TTC549 (cell line): ENCODE measurements around the gene FBXO9.

Source experiments
- FAIRE-seq: peaks from 2 replicates; lab custom pipeline; 2012; peaks lifted over from hg19 to GRCh38; lab: Jason Lieb, UNC

The FBXO9 gene

DNA sequence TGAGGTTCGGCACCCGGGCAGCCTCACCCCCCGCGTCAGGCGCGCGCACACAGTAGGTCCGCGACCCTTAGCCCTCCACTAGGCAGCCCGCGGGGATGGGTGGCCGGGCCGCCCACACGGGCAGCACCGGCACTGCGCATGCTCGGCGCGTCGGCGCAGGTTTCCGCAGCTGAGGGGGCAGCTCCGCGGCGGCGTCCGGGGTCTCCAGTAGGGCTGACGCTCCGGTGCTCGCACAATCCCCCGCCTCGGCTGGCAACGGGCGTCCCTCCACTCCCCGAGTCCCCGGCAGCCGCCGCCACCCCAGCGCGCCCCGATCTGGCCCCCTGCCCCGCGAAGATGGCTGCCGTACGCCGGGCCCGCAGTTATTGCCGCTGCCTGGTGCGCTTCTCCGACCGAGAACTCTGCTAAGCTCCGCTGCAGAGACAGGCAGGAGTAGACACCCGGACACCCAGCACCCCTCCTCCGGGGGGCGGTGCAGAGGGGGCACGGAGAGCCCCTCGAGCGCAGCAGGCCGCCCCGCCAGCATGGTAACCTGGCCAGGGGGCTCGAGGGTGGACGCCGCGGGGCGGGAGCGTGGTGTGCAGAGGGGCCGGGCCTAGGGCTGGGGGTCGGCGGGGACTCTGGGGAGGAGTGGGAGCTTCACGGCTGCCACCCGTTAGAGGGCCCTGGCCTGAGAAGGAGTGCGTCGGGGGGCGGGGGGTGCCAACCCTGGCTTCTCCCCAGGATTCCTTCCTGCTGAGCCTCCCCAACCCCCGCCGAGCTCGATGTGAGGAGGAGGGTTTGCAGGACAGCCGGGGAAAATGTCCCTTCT, at the start of gene FBXO9:
TSS of gene FBXO9 (plus strand) at position 139 of the 811 bp plus-strand sequence. CDS start at position 525, 386 bp downstream.
- no peak for FAIRE-seq

DNA sequence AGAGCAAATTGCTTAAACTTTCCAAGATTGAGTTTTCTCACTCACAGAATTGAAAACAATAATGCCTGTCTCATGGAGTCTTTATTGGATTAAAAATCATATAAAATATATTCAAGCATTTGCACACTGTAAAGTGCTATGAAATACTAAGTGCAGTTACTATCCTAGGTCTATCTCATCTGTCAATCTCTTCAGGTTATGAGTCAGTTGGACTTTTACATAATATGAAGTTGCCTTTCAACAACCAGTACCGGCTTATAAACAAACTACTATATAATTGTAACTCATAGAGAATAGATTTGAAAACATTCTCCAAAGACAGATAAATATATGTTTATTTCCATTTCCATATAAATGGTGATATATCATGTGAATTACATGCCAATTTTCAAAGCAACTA, 49.7 kb upstream of the FBXO9 start:
- FAIRE-seq, result no peak

DNA sequence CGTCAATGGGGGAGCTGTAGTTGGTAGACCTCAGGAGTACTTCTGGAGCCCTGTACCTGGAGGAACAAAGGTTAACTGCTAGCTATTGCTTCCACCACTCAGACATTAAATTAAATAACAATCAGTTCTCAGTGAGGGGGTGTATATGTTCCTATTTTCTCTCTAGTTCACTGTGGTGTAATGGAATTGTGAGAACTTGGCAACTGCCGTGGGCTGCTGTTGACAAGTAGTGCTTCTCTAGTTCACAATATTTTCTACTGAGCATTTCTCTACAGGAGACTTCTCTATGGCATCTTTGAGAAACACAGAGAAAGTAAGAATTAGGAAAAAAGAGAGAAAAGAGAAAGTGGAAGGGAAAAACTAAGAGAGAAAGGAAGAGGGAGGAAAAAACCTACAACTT, 46.8 kb upstream of the FBXO9 start:
- FAIRE-seq, result no peak

DNA sequence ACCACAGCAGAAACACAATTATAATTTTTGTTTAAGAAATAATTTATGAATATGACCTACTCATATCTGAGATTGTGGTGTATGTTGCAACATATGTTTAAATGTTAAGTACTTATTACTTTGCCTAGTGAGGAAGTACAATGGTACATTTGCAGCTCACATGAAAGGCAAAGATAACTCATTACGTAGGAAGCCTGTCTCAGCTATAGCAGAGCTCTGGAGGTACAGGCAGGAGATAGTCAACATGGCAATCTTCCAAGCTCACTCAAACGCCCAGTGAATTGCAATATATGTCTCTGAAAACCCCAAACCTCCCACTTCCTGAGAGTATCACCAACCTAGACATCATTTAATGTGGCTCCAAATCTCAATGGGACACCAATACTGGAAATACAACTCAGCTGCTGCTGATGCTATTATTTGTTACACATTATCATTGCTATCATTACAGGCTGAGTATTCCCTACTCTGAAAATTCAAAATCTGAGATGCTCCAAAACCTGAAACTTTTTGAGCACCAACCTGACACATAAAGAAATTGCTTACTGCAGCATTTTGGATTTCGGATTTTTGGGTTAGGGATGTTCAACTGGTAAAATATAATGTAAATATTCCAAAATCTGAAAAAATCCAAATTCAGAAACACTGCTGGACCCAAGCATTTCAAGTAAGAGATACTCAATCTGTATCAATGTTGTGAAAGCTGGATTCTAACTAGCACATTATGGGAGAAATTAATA, 45.0 kb upstream of the FBXO9 start:
- no peak for FAIRE-seq

DNA sequence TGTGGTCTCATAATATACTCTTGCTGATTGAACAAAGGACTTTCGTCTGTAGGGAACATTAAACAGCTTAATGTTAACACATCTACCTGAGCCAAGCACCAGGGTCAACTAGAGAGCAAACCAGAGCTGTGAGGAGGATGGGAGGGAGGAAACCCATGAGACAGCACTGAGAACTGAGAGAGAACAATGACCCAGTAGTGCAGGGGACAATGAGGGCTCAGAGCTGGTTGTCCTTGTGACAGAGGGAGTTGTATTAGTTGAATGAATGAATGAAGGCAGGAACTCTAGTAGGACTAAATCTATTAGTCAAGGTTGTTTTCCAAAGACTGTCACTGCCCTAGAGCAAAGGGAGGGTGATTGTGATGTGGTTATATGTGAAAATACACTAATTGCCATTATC, 41.9 kb upstream of the FBXO9 start:
- FAIRE-seq, result no peak

DNA sequence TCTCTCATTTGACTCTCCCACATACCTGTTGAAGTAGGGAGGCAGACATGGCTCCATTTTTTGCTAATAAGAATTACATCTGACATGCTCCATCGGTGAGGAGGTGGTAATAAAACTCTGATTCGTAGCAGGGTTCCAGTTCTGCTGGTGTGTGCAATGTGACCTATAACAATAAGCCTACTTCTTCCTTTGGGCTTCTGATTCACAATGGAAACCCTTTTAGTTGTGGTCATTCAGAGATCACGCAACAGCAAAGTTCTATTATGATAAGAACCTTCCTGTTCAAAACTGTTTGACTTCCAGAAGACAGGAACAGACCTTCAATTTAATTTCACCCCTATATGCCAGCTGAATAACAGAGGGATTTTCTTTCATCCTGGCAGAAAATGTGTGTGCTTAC, 38.7 kb upstream of the FBXO9 start:
- FAIRE-seq, result no peak

DNA sequence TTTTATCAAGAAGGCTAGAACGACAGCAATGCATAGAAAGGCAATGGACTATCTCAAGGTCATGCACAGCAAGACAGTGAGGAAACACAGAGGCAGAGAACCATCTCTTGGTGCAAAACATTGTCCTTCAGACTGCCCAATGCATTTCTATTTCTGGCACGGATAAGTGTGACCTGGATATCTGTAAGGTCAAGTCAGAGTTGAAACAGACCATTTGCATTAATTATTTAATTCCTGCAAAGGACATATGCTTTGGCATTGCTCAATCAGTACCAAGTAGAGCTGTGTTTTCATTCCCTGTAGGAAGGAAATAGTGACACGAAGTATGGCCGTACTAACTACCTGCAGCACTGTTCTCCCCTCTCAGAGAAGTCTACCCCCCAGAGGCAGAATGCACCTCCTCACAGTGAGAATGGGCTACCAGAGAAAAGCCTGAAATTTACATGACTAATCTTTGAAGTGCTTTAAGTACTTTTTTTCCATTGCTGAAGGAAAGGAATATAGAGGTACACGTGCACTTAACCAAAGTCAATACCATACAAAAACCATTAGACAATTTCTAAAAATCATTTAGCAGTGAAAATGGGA, 38.0 kb upstream of the FBXO9 start:
- FAIRE-seq, result no peak

DNA sequence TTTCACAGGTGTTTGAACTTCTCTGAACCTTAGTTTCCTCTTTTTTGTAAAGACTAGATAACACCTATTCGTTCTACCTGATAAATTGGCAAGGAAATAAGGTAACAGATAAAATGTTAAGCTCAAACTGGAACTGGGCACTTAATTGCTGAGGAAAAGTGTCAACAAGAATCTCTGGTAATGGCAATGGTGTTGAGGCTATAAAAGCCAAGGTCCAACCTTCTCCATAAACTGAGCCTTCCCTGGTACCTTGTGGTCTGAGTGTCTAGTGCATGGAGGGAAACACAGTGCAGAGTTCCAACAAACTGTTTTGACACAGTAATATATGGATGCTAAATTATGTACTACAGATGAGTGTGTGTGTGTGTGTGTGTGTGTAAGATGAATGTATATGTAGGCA, 36.7 kb upstream of the FBXO9 start:
- no peak for FAIRE-seq

DNA sequence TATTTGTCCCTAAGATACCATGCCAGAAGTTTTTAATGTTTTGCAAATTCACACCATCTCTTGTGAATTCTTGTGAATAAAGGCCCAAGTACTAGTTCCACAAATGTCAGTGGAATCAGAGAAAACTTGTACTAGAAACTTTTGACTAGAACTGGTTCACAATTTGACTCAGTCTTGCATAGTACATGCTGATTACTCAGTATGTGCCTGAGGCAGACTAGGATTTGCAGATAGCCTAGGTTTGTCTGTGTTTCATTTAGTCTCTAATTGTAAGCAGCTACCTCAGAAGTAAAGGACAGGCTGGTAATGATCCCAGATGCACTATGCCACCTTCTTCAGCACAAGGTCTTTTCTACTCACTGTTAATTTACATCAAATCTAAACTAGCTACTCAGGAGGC, 35.9 kb upstream of the FBXO9 start:
- FAIRE-seq, result no peak

DNA sequence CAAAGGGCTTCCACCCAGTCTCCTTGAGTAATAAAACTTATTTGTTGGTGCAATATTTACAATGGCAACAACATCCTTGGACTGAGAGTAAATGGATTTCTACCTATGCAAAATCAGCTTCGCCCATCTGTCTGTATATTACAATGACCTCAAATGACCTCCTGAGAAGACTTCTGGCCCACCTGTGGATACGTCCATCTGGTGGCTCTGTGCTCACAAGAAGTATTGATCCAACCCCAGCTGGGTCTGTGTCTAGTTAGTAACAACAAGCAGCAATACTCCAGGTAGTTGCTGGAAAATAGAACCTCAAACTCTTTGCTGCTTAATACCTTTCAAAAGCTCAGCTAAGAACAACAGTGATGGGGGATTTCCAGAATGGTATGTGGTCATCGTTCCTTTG, 35.4 kb upstream of the FBXO9 start:
- FAIRE-seq, result no peak

DNA sequence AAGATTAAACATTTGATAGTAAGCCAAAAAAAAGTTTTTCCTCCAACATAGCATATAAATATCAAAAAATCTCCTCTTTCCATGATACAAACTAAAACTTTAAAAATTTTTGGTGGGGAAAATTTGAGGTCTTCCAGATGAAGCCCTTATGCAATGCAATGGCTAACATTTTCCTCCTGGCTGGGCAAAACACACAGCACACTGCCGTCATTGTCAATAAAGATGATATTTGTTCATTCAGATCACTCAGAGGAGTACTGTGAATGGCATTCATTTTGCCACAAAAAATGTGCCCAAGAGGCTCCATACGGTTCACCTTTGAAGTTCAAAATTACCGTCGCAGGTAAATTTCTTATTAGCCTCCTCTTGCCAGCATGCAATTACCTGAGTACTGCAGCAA, 33.9 kb upstream of the FBXO9 start:
- FAIRE-seq, result no peak

DNA sequence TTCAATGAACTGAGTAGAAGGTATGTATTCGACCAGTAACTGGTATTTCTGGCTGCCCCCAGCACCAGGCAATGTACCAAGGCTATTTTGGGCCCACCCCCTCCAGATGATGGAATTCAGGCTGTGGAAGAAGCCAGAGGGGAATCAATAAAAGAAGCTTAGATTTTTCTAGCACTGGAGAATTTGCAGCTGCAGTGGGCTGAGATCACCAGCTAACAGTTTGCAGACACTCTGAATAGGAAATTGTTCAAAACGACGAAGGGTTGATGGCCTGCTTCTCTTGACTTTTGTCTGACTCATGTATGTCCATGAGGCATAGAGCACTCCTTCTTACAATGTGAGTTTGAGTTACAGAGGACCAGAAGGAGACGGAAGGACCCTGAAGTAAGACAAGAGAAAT, 32.4 kb upstream of the FBXO9 start:
- no peak for FAIRE-seq

DNA sequence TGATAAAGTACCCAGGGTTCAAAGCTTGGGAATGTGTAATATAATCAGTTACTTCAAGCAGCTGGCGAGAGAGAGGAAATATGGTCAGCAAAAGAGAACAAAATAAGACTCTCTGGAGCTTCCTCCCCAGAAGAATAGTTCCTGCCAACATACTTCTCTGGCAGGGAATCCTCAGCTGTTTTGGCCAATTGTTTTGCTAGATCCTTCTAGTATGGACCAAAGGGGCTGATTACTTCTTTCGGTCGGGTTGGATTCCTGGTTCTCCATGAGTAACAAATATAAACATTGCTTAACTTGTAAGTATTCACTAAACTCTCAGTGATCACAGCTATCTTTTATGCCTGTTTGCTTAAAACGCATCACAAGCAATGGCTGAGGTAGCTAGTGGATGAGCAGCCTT, 31.4 kb upstream of the FBXO9 start:
- FAIRE-seq, result no peak

DNA sequence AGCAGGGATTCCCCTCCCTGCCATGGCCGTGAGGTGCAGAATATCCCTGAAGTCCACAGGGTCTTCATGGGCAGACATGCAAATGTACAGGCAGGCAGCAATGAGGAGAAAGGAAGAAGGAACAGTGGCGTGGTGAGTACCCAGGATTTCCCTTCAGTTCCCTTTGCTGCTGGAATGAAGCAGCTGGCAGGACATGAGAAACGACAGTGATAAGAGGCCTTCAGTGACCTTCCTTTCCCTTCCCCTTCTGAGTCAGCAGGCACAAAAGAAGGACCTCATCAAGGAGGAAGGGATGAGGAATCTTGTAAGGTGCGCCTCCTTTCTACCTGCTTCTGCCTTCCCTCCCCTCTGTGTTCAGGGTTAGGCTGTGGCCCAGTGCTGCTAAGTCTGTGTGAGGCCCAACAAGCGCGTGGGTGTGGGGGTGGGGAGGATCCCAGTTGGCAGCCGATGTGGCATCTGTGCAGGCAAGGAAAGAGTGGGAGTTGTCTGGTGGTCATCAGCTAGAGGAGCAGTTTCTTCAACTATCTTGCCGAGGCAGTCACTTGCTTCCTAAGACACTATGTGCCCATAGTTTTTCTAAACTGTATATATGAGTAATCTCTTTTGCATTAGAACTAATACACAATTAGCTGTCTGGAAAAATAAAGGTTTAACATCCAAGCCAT, 29.5 kb upstream of the FBXO9 start:
- FAIRE-seq, result no peak

DNA sequence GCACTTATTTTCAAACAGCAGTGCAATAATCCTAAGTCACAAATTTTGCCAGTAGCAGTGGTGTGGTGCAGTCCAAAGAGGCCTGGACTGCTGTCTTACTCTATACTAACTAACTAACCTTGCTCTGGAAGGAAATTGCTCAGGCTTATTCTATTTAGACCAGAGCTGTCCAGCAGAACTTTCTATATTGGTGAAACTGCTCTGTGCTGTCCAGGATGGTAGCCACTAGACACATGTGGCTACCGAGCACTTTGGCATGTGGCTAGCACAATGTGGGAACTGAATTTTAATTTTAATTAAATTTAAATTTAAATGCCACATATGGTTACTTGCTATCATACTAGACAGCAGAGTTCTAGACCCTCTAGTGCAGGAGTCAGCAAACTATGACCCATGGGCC, 27.1 kb upstream of the FBXO9 start:
- no peak for FAIRE-seq

DNA sequence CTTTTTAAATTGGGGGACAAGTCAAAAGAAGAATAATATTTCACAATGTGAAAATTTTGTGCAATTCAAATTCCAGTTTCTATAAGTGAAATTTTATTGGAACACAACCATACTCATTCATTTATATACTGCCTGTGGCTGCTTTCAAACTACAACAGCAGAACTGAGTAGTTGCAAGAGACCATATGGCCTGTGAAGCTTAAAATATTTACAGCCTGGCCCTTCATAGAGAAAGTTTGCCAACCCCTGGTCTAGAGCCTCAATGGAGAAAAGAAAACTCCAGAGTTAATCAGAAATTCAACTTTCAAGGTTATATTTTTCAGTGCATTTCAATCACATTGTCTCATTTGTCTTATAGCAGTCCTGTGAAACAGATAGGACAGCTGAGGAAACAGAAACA, 26.6 kb upstream of the FBXO9 start:
- no peak for FAIRE-seq

DNA sequence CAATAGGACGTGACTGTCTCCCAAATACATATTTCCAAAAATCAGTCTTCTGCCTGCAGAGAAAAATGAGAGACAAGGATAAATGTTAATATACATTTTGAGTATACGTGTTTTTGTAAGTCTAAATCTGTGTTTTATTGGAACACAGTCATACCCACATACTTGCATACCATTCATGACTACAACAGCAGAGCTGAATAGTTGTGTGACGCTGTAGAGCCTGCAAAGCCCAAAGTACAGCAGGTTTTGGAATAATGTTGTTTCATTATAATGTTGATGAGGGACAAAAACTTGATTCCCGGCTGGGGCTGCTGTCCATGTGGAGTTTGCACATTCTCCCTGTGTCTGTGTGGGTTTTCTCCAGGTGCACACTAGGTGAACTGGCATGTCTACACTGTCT, 23.8 kb upstream of the FBXO9 start:
- FAIRE-seq, result no peak

DNA sequence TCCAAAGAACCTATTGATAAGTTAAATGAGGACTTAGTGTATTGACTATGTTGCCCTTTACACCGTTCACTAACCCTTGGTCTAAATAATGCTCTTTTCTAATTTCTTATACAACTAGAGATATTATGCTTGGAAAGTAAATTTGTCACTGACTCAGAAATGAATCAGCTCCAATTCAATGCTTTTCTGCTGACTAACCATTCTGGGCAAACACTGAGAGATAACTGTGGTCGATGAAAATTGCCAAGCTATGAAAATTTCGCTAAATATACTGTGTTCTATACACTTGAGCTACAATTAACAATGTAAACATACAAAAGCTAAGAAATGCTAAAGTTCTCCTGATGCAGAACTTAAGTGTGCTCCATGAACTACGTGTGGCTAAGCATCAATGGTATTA, 23.1 kb upstream of the FBXO9 start:
- FAIRE-seq, result no peak

DNA sequence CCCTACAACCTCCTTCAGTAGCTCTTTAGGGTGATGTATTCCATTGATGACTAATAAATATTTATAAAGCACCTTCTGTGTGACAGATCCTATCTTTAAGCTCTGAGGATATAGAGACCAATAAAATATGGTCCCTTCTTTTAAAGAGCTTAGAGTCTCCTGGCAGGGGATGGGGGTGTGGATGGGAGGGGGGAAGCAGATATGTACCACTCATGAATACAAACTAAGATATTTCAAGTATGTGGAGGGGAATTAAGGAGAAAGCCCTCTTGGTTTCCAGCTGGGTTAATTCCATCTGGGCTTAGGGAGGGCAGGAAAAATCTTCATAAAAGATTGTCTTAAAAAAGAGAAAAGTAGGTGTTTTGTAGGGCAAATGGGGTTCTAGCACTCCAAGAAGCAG, 21.6 kb upstream of the FBXO9 start:
- FAIRE-seq, result no peak

DNA sequence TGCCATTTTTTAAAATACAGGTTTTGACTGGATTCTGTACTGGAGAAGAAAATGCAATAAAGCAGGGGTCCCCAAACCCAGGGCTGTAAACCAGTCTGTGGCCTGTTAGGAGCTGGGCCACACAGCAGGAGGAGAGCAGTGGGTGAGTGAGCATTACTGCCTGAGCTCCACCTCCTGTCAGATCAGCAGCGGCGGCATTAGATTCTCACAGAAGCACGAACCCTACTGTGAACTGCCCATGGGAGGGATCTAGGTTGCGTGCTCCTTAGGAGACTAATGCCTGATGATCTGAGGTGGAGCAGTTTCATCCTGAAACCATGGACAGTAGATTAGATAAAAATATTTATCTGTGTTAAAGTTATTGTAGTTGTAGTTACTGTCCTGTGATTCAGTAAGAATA, 21.1 kb upstream of the FBXO9 start:
- no peak for FAIRE-seq

DNA sequence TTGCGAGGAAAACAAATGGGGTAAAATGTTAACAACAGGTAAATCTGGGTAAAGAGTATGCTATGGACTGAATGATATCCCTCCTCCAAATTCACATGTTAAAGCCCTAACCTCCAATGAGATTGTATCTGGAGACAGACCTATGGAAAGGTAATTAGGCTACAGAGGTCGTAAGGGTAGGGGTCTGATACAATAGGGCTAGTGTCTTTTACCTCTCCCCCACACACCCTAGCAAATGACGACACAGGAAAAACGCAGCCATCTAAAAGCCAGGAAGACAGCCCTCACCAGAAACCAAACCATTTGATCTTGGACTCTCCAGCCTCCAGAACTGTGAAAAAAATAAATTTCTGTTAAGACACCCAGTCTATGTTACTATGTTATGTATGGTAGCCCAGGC, 20.6 kb upstream of the FBXO9 start:
- FAIRE-seq, result no peak

DNA sequence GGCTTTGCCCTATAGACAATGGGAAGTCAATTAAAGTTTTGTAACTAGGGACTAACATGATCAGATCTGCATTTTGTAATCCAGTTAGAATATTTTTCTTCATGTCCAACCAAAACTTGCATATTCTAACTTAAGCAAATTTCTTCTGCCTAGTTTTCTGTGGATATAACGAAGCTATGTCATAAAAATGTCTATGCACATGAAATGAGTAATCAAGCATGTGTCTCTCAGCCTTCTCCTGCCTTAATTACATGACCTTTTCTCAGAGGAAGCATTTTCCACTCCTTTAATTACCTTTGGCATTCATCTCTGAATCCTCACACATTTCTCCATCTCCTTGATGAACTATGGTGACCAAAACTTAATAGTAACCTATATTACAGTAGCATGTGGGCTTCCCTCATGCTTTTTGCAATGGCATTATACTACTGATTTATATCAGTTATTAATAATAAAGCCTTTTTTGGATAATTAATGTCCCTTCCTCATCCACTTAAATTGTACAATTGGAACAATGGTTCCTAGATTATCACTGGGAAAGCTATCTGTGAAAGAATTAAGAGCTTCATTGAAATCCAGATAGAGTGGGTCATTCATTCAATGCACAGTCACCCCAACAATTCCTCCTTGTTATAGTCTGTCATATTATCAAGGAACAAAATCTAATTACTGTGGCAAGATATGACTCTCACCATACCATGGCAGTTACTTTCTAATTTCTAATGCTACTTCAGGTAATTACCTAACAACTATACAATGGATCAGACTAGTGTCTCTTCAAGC, 19.1 kb upstream of the FBXO9 start:
- no peak for FAIRE-seq
